ENCODE measurements around the gene CORO7. TPM values are rescaled to one million over a fixed set of nuclear protein-coding genes. Genes with fewer than 3 reads are reported as not detected.

CORO7 gene
- total RNA-seq, 4 donors from 2014 or later, result 11.0 to 38.9 (median 17.8) TPM

DNA sequence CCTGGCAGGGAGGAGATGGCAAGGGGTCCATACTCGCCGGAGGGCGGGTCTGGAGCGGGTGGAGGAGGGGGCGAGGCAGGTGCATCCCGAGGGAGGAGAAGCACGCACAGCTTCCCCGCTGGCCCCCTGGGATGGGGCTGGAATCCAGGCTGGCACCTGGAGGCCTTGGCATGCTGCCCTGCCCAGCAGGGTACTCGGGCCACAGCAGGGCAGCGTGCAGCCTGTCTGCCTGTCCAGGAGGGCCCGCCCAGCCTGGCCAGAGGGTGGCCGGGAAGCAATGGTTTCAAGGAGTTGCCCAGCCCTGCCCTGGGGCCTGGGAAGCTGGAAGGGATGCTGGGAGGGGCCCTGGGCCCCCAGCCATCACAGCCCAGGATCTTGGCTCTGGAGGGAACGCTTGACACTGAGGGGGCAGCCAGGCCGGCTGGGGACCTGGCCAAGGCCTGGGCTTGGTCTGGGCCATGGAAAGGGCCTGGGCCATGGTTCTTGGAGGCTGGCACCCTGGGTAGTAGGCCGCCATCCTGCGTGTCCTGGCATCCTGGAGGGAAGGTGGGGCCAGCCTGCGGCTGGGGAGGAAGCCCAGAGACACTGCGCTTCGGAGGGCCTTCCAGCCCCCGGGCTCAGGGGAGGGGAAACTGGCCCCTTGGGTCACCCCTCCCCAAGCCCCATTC is 99.4 kb downstream of the CORO7 start:
- ATAC-seq, result peak; percentile 6
- H3K4me1 ChIP-seq, result peaks cover 0 to 84% (median 54%) of the 10 kb centered on the region in 3 donors

DNA sequence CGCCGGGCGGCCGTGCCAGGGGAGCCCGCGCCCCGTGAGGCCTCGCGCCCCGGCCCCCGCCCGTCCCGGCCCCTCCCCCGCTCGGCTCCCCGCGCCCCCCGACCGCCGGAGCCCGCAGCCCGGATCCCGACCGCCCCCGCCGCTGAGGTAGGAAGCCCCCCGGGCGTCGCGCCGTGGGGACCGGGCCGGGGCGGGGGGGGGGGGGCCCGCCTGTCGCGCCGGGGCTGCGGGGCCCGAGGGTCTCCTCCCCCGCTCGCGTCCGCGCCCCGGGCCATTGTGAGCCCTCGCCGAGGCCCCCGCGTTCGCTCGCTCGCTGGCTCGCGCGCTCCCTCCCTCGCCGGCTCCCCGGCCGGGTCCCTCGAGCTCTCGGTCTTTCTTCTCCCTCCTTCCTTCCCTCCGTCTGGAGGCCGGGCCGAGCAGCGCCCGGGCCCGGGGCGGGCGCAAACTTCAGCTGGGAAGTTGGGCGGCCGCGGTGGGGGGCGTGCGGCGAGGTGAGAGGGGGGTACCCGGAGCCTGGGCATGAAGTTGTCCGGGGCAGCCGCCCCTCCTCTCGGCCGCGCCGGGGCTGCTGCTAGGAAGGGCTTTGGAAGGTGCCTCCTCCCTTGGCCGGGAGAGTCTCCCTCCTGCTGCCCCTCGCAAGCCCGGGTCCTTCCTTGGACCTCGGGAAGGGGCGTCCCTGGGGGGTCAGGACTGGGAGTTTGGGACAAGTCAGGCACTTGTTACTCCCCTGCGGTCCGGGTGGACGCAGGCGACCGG is 100.1 kb downstream of the CORO7 start:
- H3K4me3 ChIP-seq, result peak overlapping the region; percentile 54 to 89
- TF ChIP-seq POLR2AphosphoS5 (IDR thresholded peaks at IDR 0.05) (no peak), EP300 (IDR thresholded peaks at IDR 0.05) (no peak), POLR2A (IDR thresholded peaks at IDR 0.05) (no peak)
- TF ChIP-seq, protein P1, sequence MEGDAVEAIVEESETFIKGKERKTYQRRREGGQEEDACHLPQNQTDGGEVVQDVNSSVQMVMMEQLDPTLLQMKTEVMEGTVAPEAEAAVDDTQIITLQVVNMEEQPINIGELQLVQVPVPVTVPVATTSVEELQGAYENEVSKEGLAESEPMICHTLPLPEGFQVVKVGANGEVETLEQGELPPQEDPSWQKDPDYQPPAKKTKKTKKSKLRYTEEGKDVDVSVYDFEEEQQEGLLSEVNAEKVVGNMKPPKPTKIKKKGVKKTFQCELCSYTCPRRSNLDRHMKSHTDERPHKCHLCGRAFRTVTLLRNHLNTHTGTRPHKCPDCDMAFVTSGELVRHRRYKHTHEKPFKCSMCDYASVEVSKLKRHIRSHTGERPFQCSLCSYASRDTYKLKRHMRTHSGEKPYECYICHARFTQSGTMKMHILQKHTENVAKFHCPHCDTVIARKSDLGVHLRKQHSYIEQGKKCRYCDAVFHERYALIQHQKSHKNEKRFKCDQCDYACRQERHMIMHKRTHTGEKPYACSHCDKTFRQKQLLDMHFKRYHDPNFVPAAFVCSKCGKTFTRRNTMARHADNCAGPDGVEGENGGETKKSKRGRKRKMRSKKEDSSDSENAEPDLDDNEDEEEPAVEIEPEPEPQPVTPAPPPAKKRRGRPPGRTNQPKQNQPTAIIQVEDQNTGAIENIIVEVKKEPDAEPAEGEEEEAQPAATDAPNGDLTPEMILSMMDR (IDR thresholded peaks at IDR 0.05), result no peak
- ATAC-seq, result no peak
- H3K27me3 ChIP-seq, result no peaks in the 10 kb centered on the region
- H3K4me1 ChIP-seq, result peaks cover 0 to 77% (median 50%) of the 10 kb centered on the region in 3 donors
- H3K27ac ChIP-seq, result peak overlapping the region; percentile 48 to 100 (median 98)
- H3K9me3 ChIP-seq, result no peaks in the 10 kb centered on the region
- WGBS, 2 donors (ENCODE audit: low coverage in 1 of 2), result no CpG with 5 or more reads among the region's 93 CpGs
- H3K36me3 ChIP-seq, result no peaks in the 10 kb centered on the region

More for the DNA sequence above, 99.4 kb downstream of the CORO7 start:
- Histone ChIP-seq H3K4me3 (peak overlapping the region; percentile 54 to 89), H3K27me3 (no peaks in the 10 kb centered on the region), H3K27ac (peak overlapping the region; percentile 48 to 100 (median 98)), H3K9me3 (no peaks in the 10 kb centered on the region), H3K36me3 (no peaks in the 10 kb centered on the region)
- 0 to 25% methylated on average over 4 to 6 of the region's 20 CpGs for WGBS, 2 donors (ENCODE audit: low coverage in 1 of 2)
- TF ChIP-seq POLR2AphosphoS5 (IDR thresholded peaks at IDR 0.05), result peak; percentile 8
- TF ChIP-seq, protein P1 (IDR thresholded peaks at IDR 0.05), result no peak
- peak in 1 of 2 donors; percentile 19 for TF ChIP-seq POLR2A (IDR thresholded peaks at IDR 0.05)

DNA sequence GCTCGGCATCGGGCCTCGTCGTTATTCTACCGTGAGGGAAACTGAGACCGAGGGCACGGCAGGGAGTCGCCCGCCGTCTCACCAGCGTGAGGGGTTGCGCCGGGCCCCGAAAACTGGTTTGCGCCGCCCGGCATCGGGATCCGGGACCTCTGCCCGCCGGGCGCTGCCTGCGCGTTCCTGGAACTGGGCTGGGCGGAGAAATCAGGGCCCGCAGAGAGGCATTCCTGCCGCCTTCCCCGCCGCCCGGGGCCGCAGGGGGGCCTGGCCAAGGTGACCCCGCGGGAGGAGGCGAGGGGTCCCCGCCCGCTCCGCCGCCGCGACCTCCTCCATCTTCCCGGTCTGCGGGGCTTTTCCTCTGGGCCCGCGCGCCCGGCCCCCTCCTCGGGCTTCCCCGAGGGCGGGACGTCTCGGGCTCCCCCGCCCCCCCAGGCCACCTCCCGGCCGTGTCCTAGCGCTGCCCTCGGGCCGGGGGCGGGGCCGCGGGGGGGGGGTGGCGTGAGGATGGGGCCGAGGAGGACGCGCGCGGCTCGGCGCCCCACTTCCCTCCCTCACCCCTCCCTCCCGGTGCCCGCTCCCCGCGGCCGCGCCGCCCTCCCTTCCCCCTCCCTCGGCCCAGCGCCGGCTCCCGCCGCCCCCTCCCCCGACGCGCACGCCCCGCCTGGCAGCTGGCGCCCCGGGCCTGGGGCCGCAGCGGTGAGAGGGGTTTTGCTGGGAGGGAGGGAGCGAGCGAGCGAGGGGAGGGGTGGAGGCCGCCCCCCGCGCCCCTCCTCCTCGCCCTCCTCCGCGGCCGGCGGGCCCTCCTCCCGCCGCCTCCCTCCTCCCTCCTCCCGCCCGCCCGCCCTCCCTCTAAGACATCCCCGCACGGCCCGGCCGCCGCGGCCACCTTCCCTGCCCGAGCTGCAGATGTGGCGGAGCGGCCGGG is 100.9 kb downstream of the CORO7 start, which contains the start of gene GLIS2:
GLIS2 (plus strand) TSS at position 882 of the 922 bp plus-strand sequence. CDS start 16,214 bp downstream, outside the sequence.
- ATAC-seq, result peak; percentile 88
- TF ChIP-seq, protein P1 (IDR thresholded peaks at IDR 0.05), result peak in 1 of 4 experiments; percentile 14
- TF ChIP-seq POLR2A (IDR thresholded peaks at IDR 0.05), result peak in 1 of 2 donors; percentile 48
- TF ChIP-seq POLR2AphosphoS5 (IDR thresholded peaks at IDR 0.05), result no peak
- Histone ChIP-seq H3K27ac (peak within 1 kb of the TSS; percentile 80 to 100 (median 98)), H3K36me3 (no peaks in the 10 kb centered on the region), H3K9me3 (no peaks in the 10 kb centered on the region), H3K4me3 (peak within 1 kb of the TSS; percentile 54 to 89), H3K4me1 (peaks cover 0 to 69% (median 41%) of the 10 kb centered on the region in 3 donors), H3K27me3 (no peaks in the 10 kb centered on the region)
- WGBS, 2 donors (ENCODE audit: low coverage in 1 of 2), result no CpG with 5 or more reads among the region's 115 CpGs

GRCh38 chr16:4314532-4315185 is 101.7 kb downstream of the CORO7 start:
- 11% methylated on average over 7 of the region's 33 CpGs; no CpG with 5 or more reads in 1 of the 2 donors for WGBS, 2 donors (ENCODE audit: low coverage in 1 of 2)
- no peaks in the 10 kb centered on the region for H3K27me3 ChIP-seq
- peaks cover 0 to 69% (median 38%) of the 10 kb centered on the region in 3 donors for H3K4me1 ChIP-seq
- TF ChIP-seq, protein P1 (IDR thresholded peaks at IDR 0.05), result peak in 1 of 4 experiments; percentile 11
- no peak for TF ChIP-seq POLR2A (IDR thresholded peaks at IDR 0.05)
- H3K27ac ChIP-seq, result peak overlapping the region; percentile 80 to 100 (median 98)
- ATAC-seq, result peak; percentile 2
- H3K36me3 ChIP-seq, result no peaks in the 10 kb centered on the region
- no peaks in the 10 kb centered on the region for H3K9me3 ChIP-seq
- peak overlapping the region; percentile 54 to 89 for H3K4me3 ChIP-seq

All from gastroesophageal sphincter (tissue), 4 donors.